ENCODE measurements around the gene MIGA2.
"Not testable (repeated sequence)": the region's sequence is repeated elsewhere in the genome, so short reads cannot be mapped to it uniquely, and the experiment has no call there.

Gene MIGA2

GRCh38 chr9:129011170-129011569, 25.3 kb upstream of the MIGA2 start:
- DNase-seq (ENCODE audit: low spot score) = no peak

GRCh38 chr9:129011761-129012181, 24.7 kb upstream of the MIGA2 start:
- DNase-seq (ENCODE audit: low spot score) = no peak

- no peak for DNase-seq (ENCODE audit: low spot score)
These were observed 24.1 kb upstream of the MIGA2 start for GRCh38 chr9:129012343-129012742.

GRCh38 chr9:129012893-129013448, 23.5 kb upstream of the MIGA2 start:
- no peak for DNase-seq (ENCODE audit: low spot score)

- no peak for DNase-seq (ENCODE audit: low spot score)
These were observed 22.8 kb upstream of the MIGA2 start for GRCh38 chr9:129013674-129014073.

GRCh38 chr9:129014124-129014523, 22.3 kb upstream of the MIGA2 start:
- no peak for DNase-seq (ENCODE audit: low spot score)

- no peak for DNase-seq (ENCODE audit: low spot score)
These were observed 21.8 kb upstream of the MIGA2 start for GRCh38 chr9:129014608-129015007.

- DNase-seq (ENCODE audit: low spot score) = no peak
These were observed 15.3 kb upstream of the MIGA2 start for GRCh38 chr9:129021091-129021490.

- DNase-seq (ENCODE audit: low spot score) = no peak
These were observed 14.4 kb upstream of the MIGA2 start for GRCh38 chr9:129022037-129022436.

GRCh38 chr9:129023036-129023907, 13.2 kb upstream of the MIGA2 start:
- peak; percentile 75 for DNase-seq (ENCODE audit: low spot score)

- no peak for DNase-seq (ENCODE audit: low spot score)
These were observed 12.6 kb upstream of the MIGA2 start for GRCh38 chr9:129023908-129024233.

GRCh38 chr9:129026442-129027223, 9.8 kb upstream of the MIGA2 start:
- peak; percentile 37 for DNase-seq (ENCODE audit: low spot score)

- peak; percentile 35 for DNase-seq (ENCODE audit: low spot score)
These were observed 9.2 kb upstream of the MIGA2 start for GRCh38 chr9:129027224-129027684.

- DNase-seq (ENCODE audit: low spot score) = peak; percentile 69
These were observed 8.7 kb upstream of the MIGA2 start for GRCh38 chr9:129027685-129028191.

GRCh38 chr9:129028192-129028966, 8.0 kb upstream of the MIGA2 start, which contains the start of gene SH3GLB2:
Gene SH3GLB2, minus strand, starts transcription at chr9:129028331. Its CDS starts 177 bp downstream, at chr9:129028154.
- DNase-seq (ENCODE audit: low spot score) = peak; percentile 93

GRCh38 chr9:129030191-129030590, 6.2 kb upstream of the MIGA2 start:
- DNase-seq (ENCODE audit: low spot score) = no peak

GRCh38 chr9:129031514-129031913, 4.9 kb upstream of the MIGA2 start:
- no peak for DNase-seq (ENCODE audit: low spot score)

- no peak for DNase-seq (ENCODE audit: low spot score)
These were observed 3.8 kb upstream of the MIGA2 start for GRCh38 chr9:129032541-129033159.

- no peak for DNase-seq (ENCODE audit: low spot score)
These were observed 3.2 kb upstream of the MIGA2 start for GRCh38 chr9:129033216-129033615.

- DNase-seq (ENCODE audit: low spot score) = not testable (repeated sequence)
These were observed 588 bp upstream of the MIGA2 start for GRCh38 chr9:129035838-129036237.
